ENCODE data around the gene FCHO2.

DNA sequence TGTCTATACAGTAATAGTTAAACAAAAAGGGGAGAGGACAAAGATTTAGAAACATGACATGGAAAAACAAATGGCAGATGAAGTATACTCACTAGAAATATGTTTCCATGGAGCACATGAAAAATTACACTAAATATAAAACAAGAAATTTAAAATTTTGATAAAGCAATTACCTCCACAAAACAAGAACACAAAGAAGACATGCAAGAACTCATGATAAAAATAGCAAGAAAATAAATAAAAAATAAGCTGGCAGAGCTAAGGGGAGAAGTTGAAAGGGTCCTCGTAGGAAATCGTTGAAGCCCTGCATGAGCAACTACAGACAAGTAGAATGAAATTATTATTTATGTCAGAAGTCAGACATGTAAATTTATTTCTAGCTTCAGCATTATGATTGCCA lies 141.9 kb downstream of the FCHO2 start:
- TF ChIP-seq, protein P1, sequence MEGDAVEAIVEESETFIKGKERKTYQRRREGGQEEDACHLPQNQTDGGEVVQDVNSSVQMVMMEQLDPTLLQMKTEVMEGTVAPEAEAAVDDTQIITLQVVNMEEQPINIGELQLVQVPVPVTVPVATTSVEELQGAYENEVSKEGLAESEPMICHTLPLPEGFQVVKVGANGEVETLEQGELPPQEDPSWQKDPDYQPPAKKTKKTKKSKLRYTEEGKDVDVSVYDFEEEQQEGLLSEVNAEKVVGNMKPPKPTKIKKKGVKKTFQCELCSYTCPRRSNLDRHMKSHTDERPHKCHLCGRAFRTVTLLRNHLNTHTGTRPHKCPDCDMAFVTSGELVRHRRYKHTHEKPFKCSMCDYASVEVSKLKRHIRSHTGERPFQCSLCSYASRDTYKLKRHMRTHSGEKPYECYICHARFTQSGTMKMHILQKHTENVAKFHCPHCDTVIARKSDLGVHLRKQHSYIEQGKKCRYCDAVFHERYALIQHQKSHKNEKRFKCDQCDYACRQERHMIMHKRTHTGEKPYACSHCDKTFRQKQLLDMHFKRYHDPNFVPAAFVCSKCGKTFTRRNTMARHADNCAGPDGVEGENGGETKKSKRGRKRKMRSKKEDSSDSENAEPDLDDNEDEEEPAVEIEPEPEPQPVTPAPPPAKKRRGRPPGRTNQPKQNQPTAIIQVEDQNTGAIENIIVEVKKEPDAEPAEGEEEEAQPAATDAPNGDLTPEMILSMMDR (IDR thresholded peaks at IDR 0.05), result no peak
- TF ChIP-seq POLR2A (IDR thresholded peaks at IDR 0.05), result no peak
- TF ChIP-seq EP300 (IDR thresholded peaks at IDR 0.05), result no peak

All from tibial nerve (tissue), 4 donors.